Inferior parietal cortex (tissue), 1 donor: ENCODE measurements around the gene SOAT2.

Source experiments
- DNase-seq: peaks from one replicate; pipeline ENCODE4 v3.0.0-alpha.2; 2016; ENCODE audit errors: extremely low spot score

Gene SOAT2

GRCh38 chr12:53065470-53065869 is 37.8 kb upstream of the SOAT2 start:
- DNase-seq: no peak

GRCh38 chr12:53065975-53066931 is 37.0 kb upstream of the SOAT2 start:
- DNase-seq: peak; percentile 82

- DNase-seq: no peak
Measured at GRCh38 chr12:53067074-53067992, 36.0 kb upstream of the SOAT2 start.

GRCh38 chr12:53067993-53068770 is 35.1 kb upstream of the SOAT2 start:
- DNase-seq: no peak

GRCh38 chr12:53068811-53069585 is 34.3 kb upstream of the SOAT2 start:
- no peak for DNase-seq

GRCh38 chr12:53069621-53070410 is 33.5 kb upstream of the SOAT2 start:
- no peak for DNase-seq

GRCh38 chr12:53070877-53071492 is 32.3 kb upstream of the SOAT2 start:
- no peak for DNase-seq

- DNase-seq: no peak
Measured at GRCh38 chr12:53071591-53072551, 31.4 kb upstream of the SOAT2 start.

- DNase-seq: no peak
Measured at GRCh38 chr12:53073881-53074280, 29.4 kb upstream of the SOAT2 start.

GRCh38 chr12:53074283-53074998 is 28.8 kb upstream of the SOAT2 start:
- no peak for DNase-seq

GRCh38 chr12:53074999-53075370 is 28.3 kb upstream of the SOAT2 start:
- DNase-seq: no peak

GRCh38 chr12:53076461-53076860 is 26.8 kb upstream of the SOAT2 start:
- no peak for DNase-seq

- no peak for DNase-seq
Measured at GRCh38 chr12:53077030-53077429, 26.3 kb upstream of the SOAT2 start.

GRCh38 chr12:53078425-53079225 is 24.7 kb upstream of the SOAT2 start:
- DNase-seq: no peak

GRCh38 chr12:53079226-53080117 is 23.8 kb upstream of the SOAT2 start, which contains the start of gene SPRYD3:
Gene SPRYD3, minus strand, starts transcription at chr12:53079390. Its CDS starts 57 bp downstream, at chr12:53079333.
- DNase-seq: peak; percentile 96
